Hematopoietic multipotent progenitor cell treated with erythropoietin and hydrocortisone succinate and interleukin-3 and kit ligand, for 6 days (in vitro differentiated cells): Measurements from ENCODE around the gene CCDC192.
"Not testable (repeated sequence)": the region's sequence is repeated elsewhere in the genome, so short reads cannot be mapped to it uniquely, and the experiment has no call there.

Experiments
- DNase-seq: peaks from one replicate; pipeline ENCODE4 v3.0.0-alpha.2; 2015

The CCDC192 gene

DNA sequence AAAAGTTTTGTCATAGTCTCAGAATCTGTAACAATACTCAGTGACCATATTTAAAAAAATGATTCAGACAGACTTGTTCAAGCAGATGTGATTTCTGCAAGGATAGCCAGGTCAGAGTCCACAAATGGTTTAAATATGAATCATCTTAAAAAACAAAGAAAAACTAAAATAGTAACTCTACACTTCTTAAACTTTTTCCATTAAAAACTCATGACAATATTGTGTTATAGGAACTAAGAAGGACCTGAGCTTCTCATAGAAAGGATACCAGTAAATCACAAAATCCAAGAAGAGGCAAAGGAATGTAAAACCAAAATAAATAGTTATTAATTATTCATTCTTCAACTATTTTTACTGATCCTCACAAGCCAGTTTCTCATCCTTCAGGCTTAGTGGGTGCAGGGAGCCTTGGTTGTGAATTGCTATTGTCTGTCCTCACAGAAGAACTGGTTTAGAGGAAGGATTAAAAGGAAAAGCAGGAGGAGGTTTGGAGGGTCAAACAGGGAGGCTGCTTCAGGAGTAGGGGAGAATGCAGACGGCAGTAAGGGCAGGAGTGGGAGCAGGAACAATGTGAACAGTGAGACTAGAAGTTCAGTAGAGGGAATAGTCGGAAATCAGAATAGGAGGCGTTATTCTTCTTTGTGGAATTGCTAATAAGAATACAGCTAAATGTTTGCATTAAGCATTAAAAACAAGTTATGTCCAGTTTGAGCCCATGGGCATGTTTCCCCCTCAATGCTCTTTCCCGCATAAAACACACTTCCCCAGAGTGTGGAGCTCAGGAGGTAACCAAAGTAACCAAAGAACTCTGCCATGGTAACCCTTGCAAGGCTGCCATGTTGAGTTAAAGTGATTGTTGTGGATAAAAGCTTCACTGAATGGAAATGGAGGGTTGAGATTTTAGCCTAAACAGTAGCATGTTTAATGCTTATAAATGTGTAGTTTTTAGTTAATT lies 110.7 kb downstream of the CCDC192 start:
- no peak for DNase-seq

DNA sequence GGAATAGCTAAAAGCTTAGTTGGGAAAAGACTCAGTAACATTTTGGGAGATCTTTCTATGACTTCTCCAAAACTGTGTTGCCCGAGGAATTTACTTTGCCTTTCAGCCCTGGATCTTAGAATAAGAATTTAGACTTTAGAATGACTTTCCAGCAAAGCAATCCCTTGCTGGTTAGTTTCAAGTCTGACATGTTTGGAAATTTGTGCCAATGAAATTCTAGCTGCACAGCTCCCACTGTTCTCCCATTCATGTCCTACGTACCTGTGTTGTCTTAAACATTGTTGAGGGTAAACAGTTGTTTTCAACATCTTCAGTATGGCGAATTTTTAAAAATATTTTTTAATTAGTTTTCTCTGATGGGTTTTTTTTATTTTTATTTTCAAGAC lies 111.4 kb downstream of the CCDC192 start:
- no peak for DNase-seq

DNA sequence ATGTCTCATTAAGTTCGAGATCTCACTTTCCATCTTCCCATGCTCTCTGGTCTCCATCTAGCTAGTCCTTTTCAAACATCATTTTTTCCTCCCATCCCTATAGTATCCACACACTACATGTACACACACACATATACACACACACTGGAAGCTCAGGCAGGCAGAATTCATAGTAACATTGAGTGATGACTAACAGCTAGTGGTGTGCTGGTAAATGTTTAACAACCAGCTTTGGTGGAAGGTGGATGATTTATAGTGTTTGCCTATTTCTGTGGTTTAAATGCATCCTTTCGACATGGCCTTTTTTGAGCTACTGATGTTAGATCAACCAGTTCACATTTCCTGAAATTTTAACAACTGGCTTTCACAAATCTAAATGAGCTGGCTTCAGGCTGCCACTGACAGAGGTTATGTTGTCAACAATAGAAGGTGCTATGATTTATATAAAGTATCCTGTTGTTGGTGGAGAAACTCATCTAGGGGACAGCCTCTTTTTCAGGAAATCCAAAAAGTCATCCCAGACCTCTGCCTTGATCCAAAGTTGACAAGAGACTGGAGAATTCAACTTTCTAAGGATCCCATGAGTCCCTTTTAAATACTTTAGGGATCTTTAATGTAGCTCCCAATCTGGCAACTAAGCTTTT lies 117.8 kb downstream of the CCDC192 start:
- DNase-seq = no peak

DNA sequence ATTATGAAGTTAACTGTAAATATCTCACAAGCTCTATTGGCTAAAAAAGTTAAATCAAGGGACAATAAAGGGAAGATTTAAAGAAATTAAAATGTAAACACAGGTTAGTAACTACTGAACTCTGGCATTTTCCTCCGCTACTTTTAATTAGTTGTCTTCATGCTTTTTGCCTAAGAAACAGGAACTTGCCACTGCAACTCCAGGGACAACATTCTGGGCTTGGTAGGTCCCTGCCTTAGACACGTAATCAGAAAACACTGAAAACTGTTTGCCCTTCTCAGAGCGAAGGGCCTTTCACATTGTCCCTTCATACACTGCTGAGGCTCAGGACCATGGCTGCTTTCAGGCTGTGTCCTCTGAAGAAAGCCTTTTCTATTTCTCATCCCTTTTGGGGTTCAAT lies 118.7 kb downstream of the CCDC192 start:
- no peak for DNase-seq

DNA sequence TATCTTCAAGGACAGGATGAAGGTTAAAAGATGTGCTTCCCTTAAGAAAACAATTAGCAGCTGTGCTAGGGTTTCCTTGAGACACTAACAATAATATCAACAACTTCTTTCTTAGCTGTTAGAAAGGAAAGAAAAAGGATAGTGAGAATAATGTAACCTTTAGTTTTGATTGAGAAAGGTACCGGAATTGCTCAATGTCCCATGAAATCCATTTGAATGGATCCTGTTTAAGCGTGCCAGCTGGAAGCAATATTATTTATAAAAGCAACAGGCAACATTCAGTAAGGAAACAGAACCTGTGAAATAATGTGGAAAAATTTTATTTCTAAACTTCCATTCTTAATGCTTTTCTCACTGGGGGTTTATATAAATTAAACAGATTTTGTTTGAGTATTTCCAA lies 120.9 kb downstream of the CCDC192 start:
- no peak for DNase-seq

DNA sequence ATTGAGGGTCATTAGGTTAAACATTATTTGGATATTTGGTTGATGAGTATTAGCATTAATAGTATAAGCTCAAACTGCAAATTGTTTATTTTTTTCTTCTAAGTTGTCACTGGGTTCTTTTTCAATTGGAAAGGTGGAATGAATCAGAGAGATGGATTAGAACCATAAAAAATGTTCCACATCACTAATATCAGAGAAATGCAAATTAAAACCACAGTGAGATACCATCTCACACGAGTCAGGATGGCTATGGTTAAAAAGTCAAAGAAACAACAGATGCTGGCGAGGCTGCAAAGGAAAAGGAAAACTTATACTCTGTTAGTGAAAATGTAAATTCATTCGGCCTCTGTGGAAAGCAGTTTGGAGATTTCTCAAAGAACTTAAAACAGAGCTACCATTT lies 122.8 kb downstream of the CCDC192 start:
- no peak for DNase-seq

DNA sequence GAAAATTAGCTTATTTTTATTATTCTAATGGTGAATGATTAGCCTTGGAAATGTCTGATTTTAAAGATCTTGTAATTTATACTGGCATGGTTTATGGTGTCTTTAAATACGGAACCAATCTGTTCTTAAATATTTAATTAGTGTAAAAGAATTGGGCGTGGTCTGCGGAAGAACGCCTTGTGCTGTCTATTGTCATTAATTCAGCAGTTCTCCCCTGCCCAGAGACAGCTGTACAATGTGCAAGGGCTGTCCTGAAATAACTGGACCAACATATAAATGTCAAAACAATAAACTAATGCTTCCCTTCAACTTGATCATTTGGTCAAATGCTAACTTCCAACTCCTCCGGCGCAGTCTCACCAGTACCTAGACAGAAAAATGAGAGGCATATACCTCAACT lies 124.3 kb downstream of the CCDC192 start:
- DNase-seq = no peak

DNA sequence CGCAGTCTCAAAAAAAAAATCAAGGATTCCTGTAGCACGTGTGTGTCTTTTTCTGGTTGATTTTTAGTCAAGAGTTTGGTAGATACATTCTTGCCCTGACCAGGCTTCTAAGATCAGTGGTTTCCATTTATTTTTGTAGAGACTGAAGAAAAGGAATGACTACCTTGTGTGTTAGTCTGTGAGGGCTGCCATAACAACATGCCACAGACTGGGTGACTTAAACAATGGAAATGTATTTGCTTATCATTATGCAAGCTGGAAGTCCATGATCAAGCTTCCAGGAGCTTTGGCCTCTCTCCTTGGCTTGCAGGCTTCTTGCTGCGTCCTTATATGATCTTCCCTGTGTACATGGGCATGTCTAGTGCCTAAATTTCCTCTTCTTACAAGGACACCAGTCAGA lies 127.0 kb downstream of the CCDC192 start:
- DNase-seq = no peak

DNA sequence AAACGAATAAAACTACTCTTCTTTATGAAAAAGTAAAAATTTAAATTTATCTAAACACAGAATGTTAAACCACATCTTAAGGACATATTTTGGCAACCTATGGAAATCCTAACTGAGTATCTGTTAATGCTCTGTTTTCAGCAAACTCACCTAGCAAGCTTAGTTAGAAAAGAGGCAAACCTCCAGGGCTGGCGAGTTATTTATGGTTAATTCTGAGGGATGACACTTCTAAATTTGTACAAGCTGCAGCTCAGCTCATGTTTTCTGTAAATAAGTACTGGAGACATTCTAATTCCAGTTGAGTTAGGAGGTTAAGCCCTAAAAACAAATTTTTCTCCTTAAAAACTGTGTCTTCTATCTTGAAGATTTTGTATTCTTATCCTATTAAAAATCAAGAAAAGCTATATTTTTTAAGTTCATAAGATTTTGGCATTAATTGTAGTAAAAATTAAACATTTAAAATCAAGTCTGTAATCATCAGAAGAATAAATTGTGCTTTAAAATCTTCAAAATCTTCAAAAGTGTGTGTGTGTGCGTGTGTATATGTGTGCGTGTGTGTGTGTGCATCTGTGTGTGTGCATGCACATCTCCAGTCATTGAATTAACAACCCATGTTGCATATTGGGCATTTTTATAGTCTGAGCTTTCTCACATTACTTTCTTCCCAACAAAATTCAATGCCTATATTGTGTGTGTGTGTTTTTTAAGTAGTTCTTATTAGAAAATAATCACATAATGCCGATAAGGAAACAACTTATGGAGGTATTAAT lies 127.8 kb downstream of the CCDC192 start:
- no peak for DNase-seq

DNA sequence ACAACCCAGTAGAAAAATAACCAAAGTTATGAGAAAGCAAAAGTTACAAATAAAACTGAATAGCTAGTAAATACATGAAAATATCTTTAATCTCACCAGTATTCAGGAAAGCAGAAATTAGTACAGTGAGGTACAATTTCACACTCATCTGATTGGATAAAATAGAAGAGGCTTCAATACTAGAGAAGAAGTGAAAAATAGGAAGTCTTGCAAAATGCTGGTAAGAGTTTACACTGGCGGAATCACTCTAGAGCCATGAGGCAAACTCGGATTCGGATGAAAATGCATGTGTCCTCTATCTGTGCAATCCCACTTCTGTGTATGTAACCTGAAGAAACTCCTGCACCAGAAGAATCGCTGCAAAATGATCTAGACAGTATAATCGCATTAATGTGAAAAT lies 128.9 kb downstream of the CCDC192 start:
- no peak for DNase-seq

DNA sequence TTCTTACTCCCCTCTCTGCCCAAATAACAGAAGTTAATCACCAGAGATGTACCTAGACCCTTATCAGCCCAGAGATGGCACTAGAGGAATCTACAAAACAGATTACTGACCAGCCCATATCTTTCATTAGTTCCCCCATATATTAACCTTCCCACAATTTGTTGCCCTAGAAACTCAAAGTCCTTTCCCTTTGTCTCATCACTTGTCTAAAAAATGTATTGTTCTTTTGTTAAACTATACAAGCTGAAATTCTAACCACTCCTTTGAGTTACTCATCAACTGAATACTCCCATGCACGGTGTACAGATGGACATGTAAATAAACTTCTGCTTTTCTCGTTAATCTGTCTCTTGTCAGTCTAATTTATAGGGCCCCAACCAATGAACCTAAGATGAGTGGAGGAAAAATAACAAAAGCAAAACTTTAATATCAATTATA lies 130.9 kb downstream of the CCDC192 start:
- peak; percentile 9 for DNase-seq

DNA sequence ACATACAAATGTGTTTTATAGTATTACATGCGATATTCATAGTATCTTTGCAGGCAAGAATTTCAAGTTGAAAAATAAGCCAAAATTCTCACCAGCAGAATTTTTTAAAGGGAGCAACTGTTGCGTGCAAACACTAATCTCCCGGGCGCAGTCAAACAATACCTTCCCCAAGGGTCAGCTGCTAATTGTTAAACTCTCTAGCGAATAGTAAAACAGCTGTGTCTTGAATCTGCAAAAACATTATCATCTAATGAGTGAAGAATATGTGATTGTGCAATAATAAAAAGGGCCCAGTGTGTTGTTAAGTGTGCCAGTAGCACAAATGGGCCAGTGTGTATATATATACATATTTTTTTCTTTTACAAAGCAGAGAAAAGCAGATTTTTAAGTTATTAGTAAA lies 131.4 kb downstream of the CCDC192 start:
- no peak for DNase-seq

DNA sequence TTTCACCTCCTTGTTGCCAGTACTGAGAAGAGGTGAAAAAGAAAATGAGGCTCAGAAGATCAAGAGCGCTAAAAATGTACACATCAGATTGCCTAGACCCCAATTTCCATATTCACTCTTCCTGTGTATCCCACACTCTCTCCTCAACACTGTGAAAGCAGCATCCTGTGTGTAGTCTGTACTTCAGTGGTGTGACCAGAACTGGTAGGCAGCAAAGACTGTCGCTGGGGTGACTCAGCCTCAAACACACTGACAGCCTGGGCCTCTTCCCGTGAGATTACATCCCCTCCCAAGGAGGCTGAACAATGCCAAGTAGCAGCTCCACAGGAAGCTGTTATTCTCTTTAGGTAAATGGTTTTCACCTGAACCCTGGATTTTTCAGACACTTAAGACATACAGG lies 135.5 kb downstream of the CCDC192 start:
- DNase-seq = no peak

DNA sequence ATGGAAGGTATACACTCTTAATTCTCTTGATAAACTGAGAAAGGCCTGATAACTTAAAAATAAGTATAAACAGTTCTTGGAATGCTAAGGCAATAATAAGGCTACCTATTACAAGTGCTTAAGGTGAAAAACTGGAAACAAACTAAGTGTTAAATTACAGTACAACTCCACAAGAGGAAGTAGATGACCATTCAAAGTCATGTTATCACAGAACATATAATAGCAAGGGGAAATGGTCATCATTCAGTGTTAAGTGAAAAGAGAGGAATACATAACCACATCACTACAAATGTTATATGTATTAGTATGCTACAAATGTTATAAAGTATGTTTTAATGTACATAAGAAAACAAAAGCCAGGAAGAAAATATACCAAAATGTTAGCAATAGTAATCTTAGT lies 135.9 kb downstream of the CCDC192 start:
- no peak for DNase-seq

DNA sequence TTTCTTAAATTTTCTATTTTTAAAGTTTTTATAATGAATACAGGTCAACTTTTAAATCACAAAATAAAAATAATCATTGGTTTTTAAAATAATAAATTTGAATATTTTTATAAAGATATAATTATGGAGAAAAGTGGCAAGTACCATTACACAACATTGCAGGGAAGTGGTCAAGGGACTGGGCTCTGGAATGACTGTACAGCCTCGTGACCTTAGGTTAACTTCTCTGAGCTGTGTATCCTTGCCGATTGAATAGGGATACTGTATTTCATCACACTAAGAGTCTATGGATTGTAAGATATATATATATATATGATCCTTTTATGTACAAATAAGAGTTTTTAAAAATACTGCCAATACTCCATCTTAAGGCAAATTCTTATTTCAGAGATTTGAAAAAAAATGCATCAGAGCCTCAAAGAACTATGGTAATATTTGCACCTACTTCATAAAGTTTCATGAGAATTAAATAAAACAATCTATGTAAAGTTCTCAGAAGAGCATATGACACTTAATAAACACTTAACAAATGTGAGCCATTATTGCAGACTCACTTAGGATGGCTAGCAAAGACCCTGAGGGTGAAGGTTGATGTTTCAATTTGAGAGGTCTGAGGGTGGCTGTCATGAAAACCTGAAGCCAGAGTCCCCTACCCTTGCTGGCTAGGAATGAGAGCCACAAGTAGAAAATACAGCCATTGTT lies 136.5 kb downstream of the CCDC192 start:
- DNase-seq = no peak

DNA sequence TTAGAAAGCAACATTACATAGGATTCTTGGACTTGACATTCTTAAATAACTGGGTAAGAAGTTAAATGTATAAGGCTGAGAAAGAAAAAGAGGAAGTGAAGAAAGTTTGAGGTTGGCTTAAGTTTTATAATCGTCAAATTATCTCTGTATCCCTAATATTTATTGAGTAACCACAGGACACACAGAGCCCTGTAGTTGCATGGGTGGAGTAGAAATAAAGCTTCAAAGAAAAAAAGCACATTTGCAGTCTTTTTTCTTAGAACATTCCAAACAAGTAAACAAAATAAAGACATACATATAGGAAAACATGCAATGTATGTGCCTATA lies 137.0 kb downstream of the CCDC192 start:
- peak; percentile 43 for DNase-seq

DNA sequence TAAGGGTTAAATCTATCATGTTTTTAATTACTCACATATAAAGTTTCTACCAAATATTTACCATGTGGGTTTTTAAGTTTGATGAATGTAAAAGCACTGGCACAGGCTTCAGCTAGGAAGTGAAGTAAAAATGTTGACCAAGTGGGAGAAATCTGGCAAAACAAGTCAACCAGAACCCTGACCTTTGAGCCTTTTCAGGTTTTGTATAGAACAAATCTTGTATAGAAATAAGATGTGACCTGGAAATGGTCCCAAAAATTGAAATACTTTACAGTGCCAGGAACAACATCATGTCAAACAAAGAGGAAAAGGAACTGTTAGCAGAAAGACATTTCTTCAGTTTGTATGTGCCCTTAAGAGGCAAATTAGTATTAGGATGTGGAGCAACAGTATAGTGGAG lies 137.6 kb downstream of the CCDC192 start:
- no peak for DNase-seq

DNA sequence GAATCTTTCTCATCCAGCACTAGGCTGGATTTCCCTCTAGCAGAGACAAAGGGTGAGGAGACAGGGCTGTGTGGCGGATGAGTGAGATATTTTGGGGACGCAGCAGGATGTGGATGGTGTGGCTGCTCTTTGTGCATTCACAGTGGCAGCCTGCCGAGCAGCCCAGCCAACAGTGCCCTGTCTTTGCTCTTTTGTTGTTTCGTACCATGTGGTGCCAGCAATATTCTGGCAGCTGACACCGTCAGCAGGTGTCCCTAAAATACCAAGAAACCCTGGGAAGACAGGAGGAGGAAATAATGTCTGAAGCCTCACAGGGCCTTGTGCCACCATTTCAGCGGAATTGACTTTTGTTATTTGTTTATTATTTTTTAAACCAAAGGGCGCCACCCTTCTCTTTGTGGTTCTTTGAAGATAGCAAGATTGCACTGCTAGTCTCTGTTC lies 141.4 kb downstream of the CCDC192 start:
- DNase-seq = no peak

DNA sequence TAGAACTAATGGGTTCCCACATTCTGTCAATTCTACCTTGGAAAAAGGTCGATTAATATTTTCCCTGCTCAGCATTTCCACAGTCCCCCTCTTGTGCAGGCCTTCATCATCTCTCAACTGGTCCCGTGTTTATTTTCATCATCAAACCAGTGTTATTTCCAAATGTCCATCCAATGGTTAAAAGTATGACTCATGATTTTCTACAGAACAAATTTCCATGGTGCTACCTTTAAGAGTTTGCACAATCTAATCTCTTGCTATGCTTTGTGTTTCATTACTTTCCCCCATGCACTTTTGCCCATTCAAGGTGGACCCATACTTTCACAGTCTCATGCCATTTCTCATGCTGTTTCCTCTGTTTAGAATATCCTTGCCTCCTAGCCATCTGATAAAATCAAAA lies 143.7 kb downstream of the CCDC192 start:
- DNase-seq = no peak

DNA sequence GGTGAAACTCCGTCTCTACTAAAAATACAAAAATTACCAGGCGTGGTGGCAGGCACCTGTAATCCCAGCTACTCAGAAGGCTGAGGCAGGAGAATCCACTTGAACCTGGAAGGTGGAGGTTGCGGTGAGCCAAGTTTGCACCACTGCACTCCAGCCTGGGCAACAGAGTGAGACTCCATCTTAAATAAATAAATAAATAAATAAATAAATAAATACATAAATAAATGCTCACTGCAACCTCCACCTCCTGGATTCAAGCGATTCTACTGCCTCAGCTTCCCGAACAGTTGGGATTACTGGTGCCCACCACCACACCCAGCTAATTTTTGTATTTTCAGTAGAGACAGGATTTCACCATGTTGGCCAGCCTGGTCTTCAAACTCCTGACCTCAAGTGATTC lies 144.4 kb downstream of the CCDC192 start:
- DNase-seq = not testable (repeated sequence)

DNA sequence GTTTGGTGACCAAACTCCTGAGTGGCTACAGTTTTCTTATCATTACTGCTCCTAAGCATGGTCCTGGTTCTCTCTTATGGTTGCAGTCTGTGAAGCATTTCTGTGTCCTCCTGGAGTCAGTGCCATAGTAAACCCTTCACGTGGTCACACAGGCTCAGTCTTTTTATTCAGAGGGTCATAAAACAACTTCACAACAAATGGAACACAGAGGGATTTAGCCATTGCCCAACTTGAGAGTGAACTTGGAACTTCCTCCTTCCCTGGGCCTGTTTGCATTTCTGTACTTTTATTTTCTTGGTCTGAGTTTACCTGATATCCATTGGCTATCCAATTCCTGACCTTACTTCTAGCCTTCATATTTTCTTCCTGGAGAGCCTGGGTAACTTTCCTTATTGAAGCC lies 144.9 kb downstream of the CCDC192 start:
- DNase-seq = no peak

DNA sequence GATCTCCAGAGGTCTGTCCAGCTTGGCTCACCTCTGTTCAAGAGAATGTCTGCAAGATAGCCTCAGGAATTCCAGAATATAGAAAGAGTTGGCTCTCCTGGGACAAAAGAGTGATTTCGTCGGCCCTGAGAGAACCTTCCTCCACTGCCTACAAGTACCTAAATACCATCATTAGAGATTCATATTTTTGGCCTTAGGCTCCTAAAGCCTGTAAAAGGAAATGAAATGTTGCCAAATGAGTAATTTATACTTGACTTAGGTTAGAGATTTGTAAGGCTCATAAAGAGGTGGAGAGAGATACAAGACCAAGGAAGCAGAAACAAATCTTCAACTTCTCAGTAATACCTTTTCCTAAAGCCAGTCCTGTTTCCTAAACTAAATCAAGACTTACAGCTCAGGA lies 146.2 kb downstream of the CCDC192 start:
- DNase-seq = no peak

DNA sequence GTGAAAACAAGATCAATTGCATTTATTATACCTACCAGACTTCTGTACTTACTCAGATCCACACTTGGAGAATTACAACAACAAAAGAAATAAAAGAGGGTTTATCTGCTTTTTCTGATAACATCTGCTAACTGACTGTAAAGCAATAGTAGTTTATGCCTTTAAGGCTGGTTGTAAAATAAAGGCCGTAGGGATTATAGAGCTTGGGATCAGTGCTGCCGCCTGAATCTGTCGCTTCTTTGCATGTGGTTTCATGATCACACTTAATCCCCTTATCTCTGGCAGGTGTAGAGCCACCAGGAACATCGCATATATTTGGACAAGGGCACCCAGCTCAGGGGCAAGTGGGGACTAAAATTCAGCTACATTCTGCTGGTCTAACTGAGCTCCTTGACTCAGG lies 146.7 kb downstream of the CCDC192 start:
- DNase-seq = no peak
